ENCODE measurements around the gene ANO4. TPM values are rescaled to one million over a fixed set of nuclear protein-coding genes. Genes with fewer than 3 reads are reported as not detected.
A peak's percentile ranks its signal among the peaks of the same experiment; 100 is the strongest.
"Not testable (repeated sequence)": the region's sequence is repeated elsewhere in the genome, so short reads cannot be mapped to it uniquely, and the experiment has no call there.

ANO4 gene
- total RNA-seq, 1 experiment from 2014 or later: 0.24 TPM

GRCh38 chr12:101110866-101111265 is 316.3 kb downstream of the ANO4 start:
- no peak overlapping the region for H3K4me3 ChIP-seq
- no peaks in the 10 kb centered on the region for H3K27me3 ChIP-seq (replicated peaks)
- H3K27ac ChIP-seq: no peak overlapping the region
- no peaks in the 10 kb centered on the region for H3K36me3 ChIP-seq
- no peak for DNase-seq (ENCODE audit: low read depth in 1 of 2, low spot score in 2 of 2)
- no peaks in the 10 kb centered on the region for H3K4me1 ChIP-seq (replicated peaks)
- H3K9me3 ChIP-seq (replicated peaks): no peaks in the 10 kb centered on the region

GRCh38 chr12:101111441-101111840 is 316.9 kb downstream of the ANO4 start:
- no peaks in the 10 kb centered on the region for H3K4me1 ChIP-seq (replicated peaks)
- H3K4me3 ChIP-seq: no peak overlapping the region
- no peaks in the 10 kb centered on the region for H3K9me3 ChIP-seq (replicated peaks)
- no peaks in the 10 kb centered on the region for H3K36me3 ChIP-seq
- H3K27me3 ChIP-seq (replicated peaks): no peaks in the 10 kb centered on the region
- no peak for DNase-seq (ENCODE audit: low read depth in 1 of 2, low spot score in 2 of 2)
- H3K27ac ChIP-seq: no peak overlapping the region

DNA sequence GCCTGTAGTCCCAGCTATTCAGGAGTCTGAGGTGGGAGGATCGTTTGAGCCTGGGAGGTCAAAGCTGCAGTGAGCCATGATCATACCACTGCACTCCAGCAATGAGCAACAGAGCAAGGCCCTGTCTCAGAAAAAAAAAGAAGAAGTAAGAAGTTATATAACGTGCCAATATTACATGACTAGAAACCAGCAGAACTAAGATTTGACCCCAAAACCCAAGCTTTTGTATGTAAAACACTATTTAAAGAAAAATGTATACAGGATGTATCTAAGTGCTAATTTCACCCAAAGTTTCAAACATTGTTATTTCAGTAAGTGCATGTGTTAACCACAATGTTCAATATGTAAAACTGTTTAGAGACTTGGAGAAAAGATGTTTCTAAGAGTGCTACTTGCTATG is 320.8 kb downstream of the ANO4 start:
- Histone ChIP-seq H3K4me3 (no peak overlapping the region), H3K27me3 (replicated peaks) (no peaks in the 10 kb centered on the region), H3K4me1 (replicated peaks) (no peaks in the 10 kb centered on the region), H3K27ac (no peak overlapping the region), H3K9me3 (replicated peaks) (no peaks in the 10 kb centered on the region), H3K36me3 (no peaks in the 10 kb centered on the region)
- no peak for DNase-seq (ENCODE audit: low read depth in 1 of 2, low spot score in 2 of 2)

GRCh38 chr12:101116911-101117310 is 322.3 kb downstream of the ANO4 start:
- Histone ChIP-seq H3K27ac (no peak overlapping the region), H3K4me3 (no peak overlapping the region)
- no peak for DNase-seq (ENCODE audit: low read depth in 1 of 2, low spot score in 2 of 2)

DNA sequence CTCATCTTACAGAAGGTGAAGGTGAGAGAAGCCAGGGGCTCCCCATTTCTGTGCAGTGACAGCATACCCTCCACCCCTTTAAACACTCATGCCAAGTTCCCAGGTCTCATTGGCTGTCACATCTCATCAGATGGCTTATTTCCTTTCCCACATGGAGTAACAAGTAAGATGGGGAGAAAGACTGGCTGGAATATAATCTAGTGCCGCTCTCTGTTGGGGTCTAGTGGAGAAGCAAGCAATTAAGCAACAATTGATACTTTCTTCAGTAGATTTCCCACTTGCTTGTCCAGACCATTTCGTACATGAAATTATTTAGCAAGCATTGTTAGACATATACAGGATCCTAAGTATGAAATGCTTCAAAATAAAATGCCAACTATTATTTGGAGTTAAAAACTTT is 323.3 kb downstream of the ANO4 start:
- H3K4me3 ChIP-seq: no peak overlapping the region
- no peak for DNase-seq (ENCODE audit: low read depth in 1 of 2, low spot score in 2 of 2)

More at GRCh38 chr12:101116911-101117310, 322.3 kb downstream of the ANO4 start:
- Histone ChIP-seq H3K36me3 (no peaks in the 10 kb centered on the region), H3K4me1 (replicated peaks) (no peaks in the 10 kb centered on the region), H3K27me3 (replicated peaks) (no peaks in the 10 kb centered on the region), H3K9me3 (replicated peaks) (no peaks in the 10 kb centered on the region)

DNA sequence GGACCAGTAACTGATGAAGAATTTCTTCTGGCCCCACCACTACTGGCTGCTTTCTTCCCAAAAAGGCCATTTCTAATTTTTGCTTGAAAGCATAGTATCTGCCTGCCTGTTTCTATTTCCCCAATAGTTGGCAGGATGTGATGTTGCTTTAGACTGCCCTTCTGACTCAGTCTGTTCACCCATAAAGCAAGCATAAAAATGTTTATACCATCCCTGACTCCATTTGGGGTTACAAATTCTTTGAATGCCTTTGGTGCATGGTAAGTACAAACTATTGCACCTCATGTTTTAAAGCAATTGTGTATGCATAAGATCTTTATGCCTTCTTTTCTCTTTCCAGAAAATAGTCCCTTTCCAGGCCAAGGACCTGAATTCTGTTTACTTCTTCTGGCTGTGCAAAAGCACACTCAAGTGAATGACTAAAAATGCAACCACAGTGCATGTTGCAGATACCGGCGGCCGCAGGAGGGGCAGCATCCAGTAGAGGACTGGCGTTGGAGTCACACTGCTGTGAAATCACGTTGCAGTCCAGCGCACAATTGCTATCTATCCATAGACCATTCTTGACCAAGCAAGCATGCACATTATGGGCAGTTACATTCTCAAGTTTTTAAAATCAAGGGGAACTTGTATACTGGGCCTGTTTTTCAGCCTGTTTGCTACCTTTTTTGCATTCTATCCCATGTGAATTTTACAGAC is 333.1 kb downstream of the ANO4 start:
- Histone ChIP-seq H3K27me3 (replicated peaks) (no peaks in the 10 kb centered on the region), H3K4me3 (no peak overlapping the region), H3K36me3 (no peaks in the 10 kb centered on the region), H3K9me3 (replicated peaks) (no peaks in the 10 kb centered on the region; the same call in 1 of the 2 replicates), H3K4me1 (replicated peaks) (peaks cover 26% of the 10 kb centered on the region), H3K27ac (peak overlapping the region; percentile 85)
- peak; percentile 81 to 88 for DNase-seq (ENCODE audit: low read depth in 1 of 2, low spot score in 2 of 2)

More for the DNA sequence above, 323.3 kb downstream of the ANO4 start:
- H3K36me3 ChIP-seq: no peaks in the 10 kb centered on the region
- no peaks in the 10 kb centered on the region for H3K9me3 ChIP-seq (replicated peaks)
- H3K27me3 ChIP-seq (replicated peaks): no peaks in the 10 kb centered on the region
- H3K4me1 ChIP-seq (replicated peaks): no peaks in the 10 kb centered on the region
- H3K27ac ChIP-seq: no peak overlapping the region

GRCh38 chr12:101145777-101146431 is 351.3 kb downstream of the ANO4 start:
- H3K4me1 ChIP-seq (replicated peaks); H3K36me3 ChIP-seq; H3K27me3 ChIP-seq (replicated peaks); H3K4me3 ChIP-seq; H3K27ac ChIP-seq; DNase-seq (ENCODE audit: low read depth in 1 of 2, low spot score in 2 of 2); H3K9me3 ChIP-seq (replicated peaks): not testable (repeated sequence)

DNA sequence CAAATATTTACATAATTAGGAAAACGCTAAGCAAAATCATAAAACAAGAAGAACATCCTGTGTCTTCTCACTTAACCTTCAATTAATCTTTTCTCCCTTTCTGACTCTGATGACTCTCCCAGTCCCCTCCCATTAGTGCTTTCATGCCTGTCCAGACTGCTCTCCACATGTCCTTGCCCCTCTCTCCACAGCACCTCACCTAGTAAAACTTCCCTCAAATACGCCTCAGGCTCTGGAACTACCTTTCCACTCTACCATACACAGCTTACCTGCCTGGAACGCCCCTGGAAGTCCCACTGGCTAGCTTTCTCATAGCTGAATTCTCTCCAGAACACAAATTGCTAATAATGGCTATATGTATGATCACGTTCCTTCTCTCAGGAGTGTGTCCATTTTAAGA is 370.7 kb downstream of the ANO4 start:
- Histone ChIP-seq H3K27ac (no peak overlapping the region), H3K27me3 (replicated peaks) (no peaks in the 10 kb centered on the region), H3K36me3 (no peaks in the 10 kb centered on the region), H3K4me1 (replicated peaks) (no peaks in the 10 kb centered on the region), H3K4me3 (no peak overlapping the region), H3K9me3 (replicated peaks) (no peaks in the 10 kb centered on the region)
- DNase-seq (ENCODE audit: low read depth in 1 of 2, low spot score in 2 of 2): no peak

DNA sequence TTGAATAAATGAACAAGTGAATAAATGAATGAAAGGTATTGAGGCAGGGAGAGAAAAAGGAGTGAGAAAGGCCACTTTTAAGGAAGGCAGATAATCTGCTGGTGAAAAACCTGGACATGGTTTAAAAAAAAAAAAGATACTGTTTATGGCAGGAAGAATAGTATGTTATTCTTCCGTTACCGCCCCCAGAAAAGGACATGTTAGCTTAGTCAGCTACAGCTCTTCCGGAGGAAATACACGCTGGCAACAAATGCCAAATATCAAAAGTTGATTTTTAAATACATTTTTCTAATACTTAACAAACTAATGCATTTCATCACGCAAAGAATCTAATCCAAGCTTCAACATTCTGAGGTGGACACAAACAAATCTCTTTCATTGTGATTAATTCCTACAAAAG is 372.3 kb downstream of the ANO4 start:
- no peaks in the 10 kb centered on the region for H3K36me3 ChIP-seq
- no peaks in the 10 kb centered on the region for H3K4me1 ChIP-seq (replicated peaks)
- H3K27ac ChIP-seq: no peak overlapping the region

GRCh38 chr12:101168001-101168400 is 373.4 kb downstream of the ANO4 start:
- no peak overlapping the region for H3K27ac ChIP-seq
- no peaks in the 10 kb centered on the region for H3K4me1 ChIP-seq (replicated peaks)
- no peaks in the 10 kb centered on the region for H3K27me3 ChIP-seq (replicated peaks)
- no peaks in the 10 kb centered on the region for H3K36me3 ChIP-seq
- no peaks in the 10 kb centered on the region for H3K9me3 ChIP-seq (replicated peaks)
- no peak overlapping the region for H3K4me3 ChIP-seq
- no peak for DNase-seq (ENCODE audit: low read depth in 1 of 2, low spot score in 2 of 2)

More for the DNA sequence above, 372.3 kb downstream of the ANO4 start:
- H3K27me3 ChIP-seq (replicated peaks): no peaks in the 10 kb centered on the region
- no peaks in the 10 kb centered on the region for H3K9me3 ChIP-seq (replicated peaks)
- no peak overlapping the region for H3K4me3 ChIP-seq
- no peak for DNase-seq (ENCODE audit: low read depth in 1 of 2, low spot score in 2 of 2)

DNA sequence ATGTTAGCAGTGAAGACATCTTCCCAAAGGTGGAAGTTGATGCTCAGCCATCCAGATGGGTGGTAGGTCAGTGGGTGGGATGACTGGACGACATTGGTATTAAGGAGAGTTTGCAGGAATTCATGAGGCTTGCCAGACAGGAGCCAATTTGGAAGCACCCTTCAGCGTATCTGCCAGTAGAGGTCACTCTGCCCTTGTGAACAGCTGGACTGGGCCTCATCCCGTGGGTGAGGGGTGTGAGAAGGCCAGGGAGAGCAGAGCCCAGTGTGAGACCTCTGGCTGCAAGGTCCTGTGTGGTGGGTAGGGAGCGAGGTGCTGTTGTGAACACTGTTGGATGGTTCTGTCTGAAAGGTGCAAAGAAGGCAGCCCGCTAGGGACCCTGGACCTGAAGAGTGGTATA is 377.7 kb downstream of the ANO4 start:
- Histone ChIP-seq H3K4me3 (no peak overlapping the region), H3K36me3 (no peaks in the 10 kb centered on the region), H3K27me3 (replicated peaks) (no peaks in the 10 kb centered on the region), H3K4me1 (replicated peaks) (no peaks in the 10 kb centered on the region), H3K27ac (no peak overlapping the region), H3K9me3 (replicated peaks) (no peaks in the 10 kb centered on the region)
- no peak for DNase-seq (ENCODE audit: low read depth in 1 of 2, low spot score in 2 of 2)

GRCh38 chr12:101173197-101173749 is 378.7 kb downstream of the ANO4 start:
- Histone ChIP-seq H3K27me3 (replicated peaks) (no peaks in the 10 kb centered on the region), H3K36me3 (no peaks in the 10 kb centered on the region), H3K4me3 (no peak overlapping the region), H3K27ac (no peak overlapping the region), H3K9me3 (replicated peaks) (no peaks in the 10 kb centered on the region), H3K4me1 (replicated peaks) (no peaks in the 10 kb centered on the region)
- no peak for DNase-seq (ENCODE audit: low read depth in 1 of 2, low spot score in 2 of 2)

DNA sequence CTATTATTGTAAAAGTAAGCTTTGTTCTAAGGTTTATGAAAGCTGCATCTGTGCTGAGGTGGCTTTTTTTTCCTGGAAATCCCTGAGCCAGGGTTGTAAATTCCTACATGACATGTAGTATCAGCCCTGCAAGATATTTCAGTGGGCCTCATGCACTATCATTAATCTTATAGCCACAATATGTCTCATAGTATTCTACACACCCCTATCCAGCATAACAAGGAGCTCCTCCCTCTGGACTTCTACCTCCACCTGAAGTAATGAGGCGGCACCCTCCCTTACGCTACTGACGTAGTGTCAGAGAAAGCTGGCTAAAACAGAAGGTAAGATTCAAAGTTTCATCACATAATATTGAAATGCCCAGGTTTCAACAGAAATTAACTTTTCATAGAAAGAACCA is 380.0 kb downstream of the ANO4 start:
- Histone ChIP-seq H3K36me3 (no peaks in the 10 kb centered on the region), H3K27me3 (replicated peaks) (no peaks in the 10 kb centered on the region), H3K27ac (no peak overlapping the region), H3K4me1 (replicated peaks) (no peaks in the 10 kb centered on the region), H3K9me3 (replicated peaks) (no peaks in the 10 kb centered on the region), H3K4me3 (no peak overlapping the region)
- no peak for DNase-seq (ENCODE audit: low read depth in 1 of 2, low spot score in 2 of 2)
